H9 (cell line): ENCODE results near the gene APOL6. TPM values are rescaled to one million over a fixed set of nuclear protein-coding genes. Genes with fewer than 3 reads are reported as not detected.

ENCODE experiments used
- DNase-seq: peaks from one replicate; pipeline ENCODE4 v3.0.0-alpha.2; 2017
- H2AFZ ChIP-seq: one replicate; pipeline ENCODE4 v1.6.1; 2013; ENCODE audit warnings: mild to moderate bottlenecking, low read length, control low read depth, moderate library complexity
- H2AK5ac ChIP-seq: 2 replicates; pipeline ENCODE4 v1.6.1; 2013; ENCODE audit warnings: low read length, control low read depth, mixed read lengths; ENCODE audit not compliant: insufficient read length
- H2BK120ac ChIP-seq: one replicate; pipeline ENCODE4 v1.6.1; 2013; ENCODE audit warnings: low read depth, mild to moderate bottlenecking, low read length, control low read depth, inconsistent platforms; ENCODE audit not compliant: poor library complexity, severe bottlenecking
- H2BK12ac ChIP-seq: 2 replicates; pipeline ENCODE4 v1.6.1; 2013; ENCODE audit warnings: low read length, control low read depth, mixed read lengths, low read depth; ENCODE audit not compliant: insufficient read length
- H2BK15ac ChIP-seq: 2 replicates; pipeline ENCODE4 v1.6.1; 2013; ENCODE audit warnings: low read depth, low read length, control low read depth
- H2BK20ac ChIP-seq: one replicate; pipeline ENCODE4 v1.6.1; 2013; ENCODE audit warnings: low read depth, mild to moderate bottlenecking, low read length, control low read depth, inconsistent platforms; ENCODE audit not compliant: poor library complexity, severe bottlenecking
- H2BK5ac ChIP-seq: 2 replicates; pipeline ENCODE4 v1.6.1; 2013; ENCODE audit warnings: low read length, control low read depth, mixed read lengths; ENCODE audit not compliant: insufficient read length
- H3K14ac ChIP-seq: 2 replicates; pipeline ENCODE4 v1.6.1; 2013; ENCODE audit warnings: low read length, control low read depth; ENCODE audit not compliant: insufficient read depth
- H3K18ac ChIP-seq: 2 replicates; pipeline ENCODE4 v1.6.1; 2013; ENCODE audit warnings: low read depth, mild to moderate bottlenecking, mixed read lengths, low read length, control low read depth; ENCODE audit not compliant: insufficient read length
- H3K23ac ChIP-seq: 2 replicates; pipeline ENCODE4 v1.6.1; 2013; ENCODE audit warnings: low read length, control low read depth, mixed read lengths, low read depth; ENCODE audit not compliant: insufficient read length
- H3K23me2 ChIP-seq: 2 replicates; pipeline ENCODE4 v1.6.1; 2013; ENCODE audit warnings: low read depth, mild to moderate bottlenecking, mixed read lengths, low read length, control low read depth; ENCODE audit not compliant: insufficient read length, poor library complexity, severe bottlenecking
- H3K27ac ChIP-seq: 2 replicates; pipeline ENCODE4 v1.5.1; 2013; ENCODE audit warnings: low read length, control low read depth, mixed read lengths, low read depth; ENCODE audit not compliant: insufficient read length
- H3K27me3 ChIP-seq: 2 replicates; pipeline ENCODE4 v1.6.1; 2013; ENCODE audit warnings: low read length, control low read depth, inconsistent platforms; ENCODE audit not compliant: insufficient read depth
- H3K4ac ChIP-seq: 2 replicates; pipeline ENCODE4 v1.6.1; 2013; ENCODE audit warnings: low read depth, mild to moderate bottlenecking, control low read depth, inconsistent platforms, low read length, moderate library complexity
- H3K4me1 ChIP-seq: 2 replicates; pipeline ENCODE4 v1.6.1; 2013; ENCODE audit warnings: low read length, control low read depth, inconsistent platforms; ENCODE audit not compliant: insufficient read depth
- H3K4me2 ChIP-seq: 2 replicates; pipeline ENCODE4 v1.6.1; 2013; ENCODE audit warnings: low read length, control low read depth, mixed read lengths; ENCODE audit not compliant: insufficient read length, insufficient read depth
- H3K56ac ChIP-seq: 2 replicates; pipeline ENCODE4 v1.6.1; 2013; ENCODE audit warnings: low read depth, mild to moderate bottlenecking, mixed read lengths, low read length, control low read depth; ENCODE audit not compliant: insufficient read length
- H3K79me1 ChIP-seq: 2 replicates; pipeline ENCODE4 v1.6.1; 2013; ENCODE audit warnings: low read depth, mild to moderate bottlenecking, moderate library complexity, low read length, control low read depth, inconsistent platforms; ENCODE audit not compliant: insufficient read depth, poor library complexity, severe bottlenecking
- H3K79me2 ChIP-seq: 2 replicates; pipeline ENCODE4 v1.6.1; 2013; ENCODE audit warnings: low read length, control low read depth, inconsistent platforms; ENCODE audit not compliant: insufficient read depth
- H3K9ac ChIP-seq: 2 replicates; pipeline ENCODE4 v1.6.1; 2013; ENCODE audit warnings: low read length, control low read depth, mixed read lengths; ENCODE audit not compliant: insufficient read length; ENCODE audit errors: extremely low read depth
- H3K9me3 ChIP-seq: one replicate; pipeline ENCODE4 v1.6.1; 2013; ENCODE audit warnings: low read depth, low read length, inconsistent platforms; ENCODE audit not compliant: control insufficient read depth
- H3T11ph ChIP-seq: one replicate; pipeline ENCODE4 v1.6.1; 2013; ENCODE audit warnings: mild to moderate bottlenecking, low read length, control low read depth, inconsistent platforms
- H4K20me1 ChIP-seq: one replicate; pipeline ENCODE4 v1.6.1; 2013; ENCODE audit not compliant: control insufficient read depth, insufficient read length, insufficient read depth
- H4K5ac ChIP-seq: 2 replicates; pipeline ENCODE4 v1.6.1; 2013; ENCODE audit warnings: low read depth, mild to moderate bottlenecking, mixed read lengths, low read length, control low read depth; ENCODE audit not compliant: insufficient read length
- H4K8ac ChIP-seq: replicated peaks from 2 replicates; pipeline ENCODE4 v1.6.1; 2013; ENCODE audit warnings: low read length, control low read depth, mixed read lengths, low read depth; ENCODE audit not compliant: insufficient read length
- H4K91ac ChIP-seq: 2 replicates; pipeline ENCODE4 v1.6.1; 2013; ENCODE audit warnings: low read depth, mild to moderate bottlenecking, moderate library complexity, mixed read lengths, low read length, control low read depth; ENCODE audit not compliant: insufficient read length
- H3K27ac Mint-ChIP-seq, 3 experiments: 2 replicates in 2 of 3; 3 replicates in 1 of 3; pipeline ENCODE4 v1.8.0; 2020 to 2021; ENCODE audit warnings: mixed read lengths in 3 of 3, mild to moderate bottlenecking in 1 of 3, moderate library complexity in 1 of 3
- H3K27me3 Mint-ChIP-seq: 2 replicates; pipeline ENCODE4 v1.8.0; 2021; ENCODE audit warnings: low read depth, mild to moderate bottlenecking, moderate library complexity, mixed read lengths
- H3K36me3 Mint-ChIP-seq, 3 experiments: 2 replicates in 2 of 3; 3 replicates in 1 of 3; pipeline ENCODE4 v1.8.0; 2020 to 2021; ENCODE audit warnings: low read depth in 3 of 3, mixed read lengths in 3 of 3; ENCODE audit not compliant: insufficient read depth in 1 of 3
- H3K4me1 Mint-ChIP-seq, 2 experiments: 2 replicates each; pipeline ENCODE4 v1.8.0; 2020; ENCODE audit warnings: mixed read lengths in 2 of 2
- H3K4me3 Mint-ChIP-seq, 2 experiments: 2 replicates in 1 of 2; 3 replicates in 1 of 2; pipeline ENCODE4 v1.8.0; 2020 to 2021; ENCODE audit warnings: mild to moderate bottlenecking in 2 of 2, mixed read lengths in 2 of 2, moderate library complexity in 1 of 2
- H3K9me3 Mint-ChIP-seq, 2 experiments: 2 replicates in 1 of 2; 3 replicates in 1 of 2; pipeline ENCODE4 v1.8.0; 2020; ENCODE audit warnings: mild to moderate bottlenecking in 2 of 2, mixed read lengths in 2 of 2, moderate library complexity in 1 of 2
- CTCF ChIP-seq: fragments of 200-600 bp; sonication (generic); conservative IDR thresholded peaks from 3 replicates; pipeline ENCODE4 v1.8.0; 2021; ENCODE audit warnings: antibody characterized with exemption, mild to moderate bottlenecking
- WGBS: extraction: QIAGEN DNeasy Blood & Tissue Kit; methylation state at CpG from one replicate; pipeline ENCODE4 v1.1.7; 2013; ENCODE audit warnings: missing lambda C conversion rate, low lambda C conversion rate, mixed read lengths; ENCODE audit not compliant: insufficient read length; ENCODE audit errors: extremely low coverage; 5-methylcytosine and 5-hydroxymethylcytosine counted together
- total RNA-seq: library from RNA; stranded (reverse); gene quantifications from 2 replicates; pipeline ENCODE4 v1.2.1, GENCODE V29; 2021

APOL6 gene
- total RNA-seq, 1 experiment from 2014 or later: 0.07 TPM

- peaks cover 3 to 8% of the 10 kb centered on the region in 2 experiments; a peak in 3 of 5 replicates for H3K9me3 Mint-ChIP-seq
- H3K4me2 ChIP-seq: no peak overlapping the region
- no peak overlapping the region for H3K9ac ChIP-seq
- no peak for TF ChIP-seq CTCF
- no peaks in the 10 kb centered on the region for H3K9me3 ChIP-seq
- no peak overlapping the region for H3K4ac ChIP-seq
- H4K20me1 ChIP-seq: no peaks in the 10 kb centered on the region
- H3K27ac ChIP-seq: no peak overlapping the region
- H3K36me3 Mint-ChIP-seq: peaks cover 0 to 3% (median 0%) of the 10 kb centered on the region in 3 experiments; a peak in 2 of 7 replicates
- H2BK15ac ChIP-seq: no peak overlapping the region
- H3K4me1 Mint-ChIP-seq: peaks cover 33 to 38% of the 10 kb centered on the region in 2 experiments
- no peak overlapping the region for H3K4me3 Mint-ChIP-seq
- no peak overlapping the region for H3K56ac ChIP-seq
- H3K23ac ChIP-seq: no peak overlapping the region
- WGBS: no CpG with 5 or more reads among the region's 4 CpGs
- peaks cover 3% of the 10 kb centered on the region for H3K27me3 Mint-ChIP-seq
- peak overlapping the region in 1 of 3 experiments; percentile 68; a peak in 1 of 7 replicates for H3K27ac Mint-ChIP-seq
- H3K14ac ChIP-seq: no peak overlapping the region
- no peaks in the 10 kb centered on the region; the same call in 1 of the 2 replicates for H3K4me1 ChIP-seq
- H4K5ac ChIP-seq: no peak overlapping the region
- H4K91ac ChIP-seq: no peak overlapping the region
- H3K27me3 ChIP-seq: no peaks in the 10 kb centered on the region
- no peak overlapping the region for H2AFZ ChIP-seq
- H2BK5ac ChIP-seq: no peak overlapping the region
- H2BK20ac ChIP-seq: no peak overlapping the region
- H2BK120ac ChIP-seq: no peak overlapping the region
- peaks cover 8% of the 10 kb centered on the region for H3K23me2 ChIP-seq
- no peak overlapping the region for H3K18ac ChIP-seq
- no peak overlapping the region for H3T11ph ChIP-seq
- H4K8ac ChIP-seq: no peak overlapping the region
- H3K79me1 ChIP-seq: no peaks in the 10 kb centered on the region
- no peak overlapping the region for H2BK12ac ChIP-seq
- DNase-seq: peak; percentile 57
- H3K79me2 ChIP-seq: no peaks in the 10 kb centered on the region
- H2AK5ac ChIP-seq: no peak overlapping the region
These were observed 17.9 kb upstream of the APOL6 start for GRCh38 chr22:35630387-35630793.
